GM12892 (cell line): ENCODE measurements around the gene HNRNPUL1.

ENCODE experiments used
- POLR2AphosphoS5 ChIP-seq: IDR thresholded peaks from 2 replicates; pipeline ENCODE4 v1.6.1; 2011; ENCODE audit warnings: low read depth, low read length, control low read depth
- TAF1 ChIP-seq: IDR thresholded peaks from 2 replicates; pipeline ENCODE4 v1.6.1; 2011; ENCODE audit warnings: low read depth, mild to moderate bottlenecking, control low read depth, low read length, borderline replicate concordance

GRCh38 chr19:41354343-41354953 lies 90.3 kb downstream of the HNRNPUL1 start:
- TF ChIP-seq TAF1: no peak
- no peak for TF ChIP-seq POLR2AphosphoS5
